Activated T-cell treated with anti-CD3 and anti-CD28 coated beads, Interleukin-2, amount 50 U/mL, for 24 hours (primary cell): ENCODE results near the gene TMCO6.
"Not testable (repeated sequence)": the region's sequence is repeated elsewhere in the genome, so short reads cannot be mapped to it uniquely, and the experiment has no call there.

Experiments
- DNase-seq: peaks from one replicate; pipeline ENCODE4 v3.0.0-alpha.2; 2020
- H3K27ac Mint-ChIP-seq: 2 replicates; pipeline ENCODE4 v1.8.0; 2020; ENCODE audit warnings: mild to moderate bottlenecking, mixed read lengths
- H3K27me3 Mint-ChIP-seq: 2 replicates; pipeline ENCODE4 v1.8.0; 2020; ENCODE audit warnings: mixed read lengths
- H3K36me3 Mint-ChIP-seq: 2 replicates; pipeline ENCODE4 v1.8.0; 2020; ENCODE audit warnings: low read depth, mixed read lengths
- H3K4me1 Mint-ChIP-seq: 2 replicates; pipeline ENCODE4 v1.8.0; 2020; ENCODE audit warnings: low read depth, mixed read lengths
- H3K4me3 Mint-ChIP-seq: 2 replicates; pipeline ENCODE4 v1.8.0; 2020; ENCODE audit warnings: mild to moderate bottlenecking, moderate library complexity, mixed read lengths
- H3K9me3 Mint-ChIP-seq: 2 replicates; pipeline ENCODE4 v1.8.0; 2020; ENCODE audit warnings: mixed read lengths

The TMCO6 gene

GRCh38 chr5:140609126-140609525, 30.1 kb upstream of the TMCO6 start:
- no peaks in the 10 kb centered on the region for H3K9me3 Mint-ChIP-seq
- H3K27me3 Mint-ChIP-seq = peaks cover 25% of the 10 kb centered on the region
- H3K4me3 Mint-ChIP-seq = no peak overlapping the region
- DNase-seq = no peak
- H3K36me3 Mint-ChIP-seq = no peaks in the 10 kb centered on the region
- peaks cover 12% of the 10 kb centered on the region for H3K4me1 Mint-ChIP-seq
- H3K27ac Mint-ChIP-seq = no peak overlapping the region

- peaks cover 25% of the 10 kb centered on the region for H3K27me3 Mint-ChIP-seq
- no peaks in the 10 kb centered on the region for H3K9me3 Mint-ChIP-seq
- DNase-seq = no peak
- no peak overlapping the region for H3K4me3 Mint-ChIP-seq
- H3K4me1 Mint-ChIP-seq = peaks cover 12% of the 10 kb centered on the region
- H3K27ac Mint-ChIP-seq = no peak overlapping the region
- H3K36me3 Mint-ChIP-seq = no peaks in the 10 kb centered on the region
These were observed 28.2 kb upstream of the TMCO6 start for GRCh38 chr5:140611020-140611521.

- Mint-ChIP-seq H3K27ac (no peak overlapping the region), H3K27me3 (peaks cover 7% of the 10 kb centered on the region)
These were observed 16.9 kb upstream of the TMCO6 start for GRCh38 chr5:140622301-140622700.

GRCh38 chr5:140623061-140623460, 16.2 kb upstream of the TMCO6 start:
- H3K27ac Mint-ChIP-seq, H3K9me3 Mint-ChIP-seq, DNase-seq, H3K36me3 Mint-ChIP-seq, H3K4me1 Mint-ChIP-seq, H3K4me3 Mint-ChIP-seq, H3K27me3 Mint-ChIP-seq: not testable (repeated sequence)

More at GRCh38 chr5:140622301-140622700, 16.9 kb upstream of the TMCO6 start:
- Mint-ChIP-seq H3K4me1 (no peaks in the 10 kb centered on the region), H3K9me3 (no peaks in the 10 kb centered on the region), H3K36me3 (no peaks in the 10 kb centered on the region), H3K4me3 (no peak overlapping the region)
- no peak for DNase-seq

- not testable (repeated sequence) for H3K36me3 Mint-ChIP-seq, H3K27ac Mint-ChIP-seq, H3K4me1 Mint-ChIP-seq, H3K4me3 Mint-ChIP-seq, DNase-seq, H3K27me3 Mint-ChIP-seq, H3K9me3 Mint-ChIP-seq
These were observed 14.4 kb upstream of the TMCO6 start for GRCh38 chr5:140624886-140625285.

- no peak for DNase-seq
- Mint-ChIP-seq H3K4me1 (peaks cover 15% of the 10 kb centered on the region), H3K9me3 (no peaks in the 10 kb centered on the region), H3K36me3 (no peaks in the 10 kb centered on the region), H3K27me3 (peaks cover 21% of the 10 kb centered on the region), H3K27ac (no peak overlapping the region), H3K4me3 (no peak overlapping the region)
These were observed 11.3 kb upstream of the TMCO6 start for GRCh38 chr5:140627972-140628371.

- DNase-seq = no peak
- H3K4me1 Mint-ChIP-seq = peaks cover 22% of the 10 kb centered on the region
- H3K36me3 Mint-ChIP-seq = no peaks in the 10 kb centered on the region
- H3K4me3 Mint-ChIP-seq = no peak overlapping the region
- no peak overlapping the region for H3K27ac Mint-ChIP-seq
- no peaks in the 10 kb centered on the region for H3K9me3 Mint-ChIP-seq
- H3K27me3 Mint-ChIP-seq = peaks cover 25% of the 10 kb centered on the region
These were observed 10.5 kb upstream of the TMCO6 start for GRCh38 chr5:140628711-140629110.

- Mint-ChIP-seq H3K4me3 (no peak overlapping the region), H3K27me3 (peaks cover 28% of the 10 kb centered on the region)
- DNase-seq = no peak
These were observed 8.8 kb upstream of the TMCO6 start for GRCh38 chr5:140630292-140631035.

GRCh38 chr5:140631036-140631417, 8.2 kb upstream of the TMCO6 start:
- no peak overlapping the region for H3K4me3 Mint-ChIP-seq
- no peaks in the 10 kb centered on the region for H3K9me3 Mint-ChIP-seq
- no peaks in the 10 kb centered on the region for H3K36me3 Mint-ChIP-seq
- peaks cover 28% of the 10 kb centered on the region for H3K27me3 Mint-ChIP-seq
- peaks cover 35% of the 10 kb centered on the region for H3K4me1 Mint-ChIP-seq
- H3K27ac Mint-ChIP-seq = no peak overlapping the region
- DNase-seq = no peak

More at GRCh38 chr5:140630292-140631035, 8.8 kb upstream of the TMCO6 start:
- no peaks in the 10 kb centered on the region for H3K9me3 Mint-ChIP-seq
- H3K27ac Mint-ChIP-seq = no peak overlapping the region
- H3K4me1 Mint-ChIP-seq = peaks cover 32% of the 10 kb centered on the region
- no peaks in the 10 kb centered on the region for H3K36me3 Mint-ChIP-seq

GRCh38 chr5:140631831-140632365, 7.4 kb upstream of the TMCO6 start:
- Mint-ChIP-seq H3K4me3 (peak overlapping the region; percentile 75), H3K9me3 (no peaks in the 10 kb centered on the region), H3K27ac (no peak overlapping the region), H3K27me3 (peaks cover 28% of the 10 kb centered on the region), H3K36me3 (no peaks in the 10 kb centered on the region), H3K4me1 (peaks cover 35% of the 10 kb centered on the region)
- DNase-seq = no peak

GRCh38 chr5:140632366-140633020, 6.8 kb upstream of the TMCO6 start:
- Mint-ChIP-seq H3K36me3 (no peaks in the 10 kb centered on the region), H3K27ac (peak overlapping the region; percentile 80), H3K4me1 (peaks cover 35% of the 10 kb centered on the region), H3K4me3 (peak overlapping the region; percentile 75), H3K27me3 (peaks cover 28% of the 10 kb centered on the region), H3K9me3 (no peaks in the 10 kb centered on the region)
- DNase-seq = peak; percentile 72

GRCh38 chr5:140633021-140633471, 6.2 kb upstream of the TMCO6 start, which contains the start of gene CD14:
Gene CD14, minus strand, starts transcription at chr5:140633175. Its CDS starts 104 bp downstream, at chr5:140633071.
- Mint-ChIP-seq H3K4me1 (peaks cover 35% of the 10 kb centered on the region), H3K27ac (peak within 1 kb of the TSS; percentile 80)

GRCh38 chr5:140633501-140633900, 5.8 kb upstream of the TMCO6 start:
- Mint-ChIP-seq H3K27ac (no peak overlapping the region), H3K4me3 (peak overlapping the region; percentile 75), H3K27me3 (peaks cover 28% of the 10 kb centered on the region), H3K4me1 (peaks cover 38% of the 10 kb centered on the region), H3K9me3 (no peaks in the 10 kb centered on the region), H3K36me3 (no peaks in the 10 kb centered on the region)
- DNase-seq = no peak

More at GRCh38 chr5:140633021-140633471, 6.2 kb upstream of the TMCO6 start, which contains the start of gene CD14:
- no peak for DNase-seq
- Mint-ChIP-seq H3K4me3 (peak within 1 kb of the TSS; percentile 75), H3K9me3 (no peaks in the 10 kb centered on the region), H3K36me3 (no peaks in the 10 kb centered on the region), H3K27me3 (peaks cover 28% of the 10 kb centered on the region)

GRCh38 chr5:140634103-140634502, 5.1 kb upstream of the TMCO6 start:
- Mint-ChIP-seq H3K27me3 (peaks cover 28% of the 10 kb centered on the region), H3K36me3 (peaks cover 2% of the 10 kb centered on the region), H3K4me1 (peaks cover 44% of the 10 kb centered on the region), H3K27ac (no peak overlapping the region), H3K4me3 (no peak overlapping the region), H3K9me3 (no peaks in the 10 kb centered on the region)
- DNase-seq = no peak
